ENCODE results near the gene HSDL1.
"Not testable (repeated sequence)": the region's sequence is repeated elsewhere in the genome, so short reads cannot be mapped to it uniquely, and the experiment has no call there.

HSDL1 gene

DNA sequence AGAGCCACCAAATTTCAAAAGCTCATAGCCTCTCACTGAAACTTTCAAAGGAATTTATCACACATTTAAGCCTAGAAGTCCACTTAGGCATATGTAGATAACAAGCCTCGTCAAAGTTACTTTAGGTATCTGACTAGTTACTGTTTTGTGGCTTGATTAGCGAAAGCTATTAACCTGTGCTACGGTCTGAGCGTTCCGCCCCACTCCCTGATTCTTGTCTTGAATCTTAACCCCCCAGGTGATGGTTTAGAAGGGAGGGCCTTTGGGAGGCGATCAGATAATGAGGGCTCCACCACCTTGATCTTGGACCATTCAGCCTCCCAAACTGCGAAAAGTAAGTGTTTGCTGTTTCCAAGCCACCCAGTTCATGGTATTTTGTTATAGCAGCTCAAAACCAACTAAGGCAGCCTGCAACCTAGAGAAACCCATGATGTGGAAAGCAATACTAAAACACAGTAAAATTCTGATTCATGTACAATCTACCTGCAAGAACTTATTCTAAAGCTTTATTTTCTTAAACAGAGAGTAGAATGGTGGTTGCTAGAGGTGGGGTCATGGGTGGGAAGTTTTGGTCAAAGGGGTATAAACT, 7.1 kb downstream of the HSDL1 start:
- no peak for DNase-seq

DNA sequence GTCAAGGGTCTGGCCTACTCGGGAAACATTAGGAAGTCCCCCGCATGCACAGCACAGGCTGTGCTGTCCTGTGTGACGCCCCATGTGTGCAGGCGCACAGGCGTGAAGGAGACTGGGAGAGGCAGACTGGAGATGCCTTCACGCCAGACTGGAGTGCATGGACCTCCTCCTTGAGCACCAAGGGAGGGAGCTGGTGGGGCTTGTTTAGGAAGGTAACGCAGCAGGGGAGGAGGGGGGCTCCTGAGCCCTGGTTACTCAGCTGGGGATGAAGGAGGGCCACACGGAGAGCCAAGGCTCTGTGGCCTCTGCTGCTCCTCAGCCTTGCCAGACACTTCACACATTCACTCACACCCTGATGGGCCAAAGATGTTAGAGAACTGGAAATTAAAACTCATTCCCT, 7.7 kb downstream of the HSDL1 start:
- DNase-seq, result no peak

DNA sequence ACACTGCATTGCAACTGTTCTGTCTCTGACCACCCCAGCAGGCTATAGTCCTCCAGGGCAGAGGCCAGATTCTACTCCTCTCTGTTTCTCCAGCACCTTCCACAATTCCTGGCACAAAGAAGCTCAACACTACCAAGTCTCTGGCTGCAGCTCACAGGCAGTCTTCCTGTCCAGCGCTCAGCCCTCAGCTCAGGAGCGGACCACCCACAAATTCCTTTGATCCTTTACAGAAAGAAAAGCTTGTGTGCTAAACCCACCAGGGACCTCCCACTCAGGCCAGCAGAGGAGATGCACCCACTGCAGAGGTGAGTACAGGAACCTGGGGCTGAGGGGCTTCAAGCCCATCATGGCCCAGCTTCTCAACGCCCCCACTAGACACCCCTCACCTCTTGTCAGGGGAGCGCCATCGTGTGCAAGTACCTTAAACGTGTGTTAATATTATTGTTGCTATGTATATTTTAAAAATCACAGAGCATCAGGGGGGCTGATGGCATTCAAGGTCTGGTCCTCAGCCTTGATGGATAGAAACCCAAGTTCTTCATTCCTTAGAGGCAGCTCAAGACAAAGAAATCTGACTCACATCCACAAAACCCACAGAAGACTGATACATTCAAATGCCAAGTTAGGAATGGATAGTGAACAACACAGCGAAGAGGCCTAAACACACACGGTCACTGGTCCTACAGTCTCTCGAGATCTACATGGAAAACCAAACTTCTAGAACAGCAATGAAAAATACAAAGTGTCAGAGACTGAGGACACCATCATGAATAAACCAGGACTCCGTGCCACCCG, 8.4 kb downstream of the HSDL1 start:
- DNase-seq, result no peak

DNA sequence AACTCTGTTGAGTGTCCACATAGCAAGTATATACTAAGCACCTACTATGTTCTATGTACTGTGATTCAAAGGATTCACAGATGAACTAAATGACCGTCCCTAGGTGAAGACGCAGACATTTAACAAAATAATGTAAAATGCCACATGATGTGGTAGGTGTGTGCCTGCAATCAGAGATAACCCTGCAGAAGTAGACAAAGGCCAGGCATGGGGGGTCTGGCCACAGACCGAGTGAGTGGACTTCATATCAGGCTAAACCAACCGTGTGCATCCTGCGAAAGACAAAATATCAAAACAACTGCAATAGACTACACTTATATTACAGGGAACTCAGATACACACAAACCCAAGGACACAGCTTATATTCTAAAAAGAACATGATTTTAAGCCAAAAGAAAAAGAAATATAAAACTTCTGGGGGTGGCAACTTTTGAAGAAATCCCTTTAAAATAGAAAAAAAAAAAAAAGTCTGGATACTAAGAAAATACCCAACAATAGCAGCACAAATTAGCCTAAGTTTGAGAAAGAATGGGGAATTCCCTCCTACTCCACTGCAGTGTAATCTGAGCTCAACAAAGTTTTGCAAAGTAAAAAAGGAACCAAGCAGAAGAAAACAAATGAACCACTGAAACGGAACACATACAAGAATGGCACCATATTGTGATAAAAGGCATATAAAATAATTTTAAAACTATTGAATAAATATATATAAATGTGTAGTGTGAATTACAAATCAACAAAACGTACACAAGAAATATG, 12.3 kb downstream of the HSDL1 start:
- DNase-seq, result no peak

DNA sequence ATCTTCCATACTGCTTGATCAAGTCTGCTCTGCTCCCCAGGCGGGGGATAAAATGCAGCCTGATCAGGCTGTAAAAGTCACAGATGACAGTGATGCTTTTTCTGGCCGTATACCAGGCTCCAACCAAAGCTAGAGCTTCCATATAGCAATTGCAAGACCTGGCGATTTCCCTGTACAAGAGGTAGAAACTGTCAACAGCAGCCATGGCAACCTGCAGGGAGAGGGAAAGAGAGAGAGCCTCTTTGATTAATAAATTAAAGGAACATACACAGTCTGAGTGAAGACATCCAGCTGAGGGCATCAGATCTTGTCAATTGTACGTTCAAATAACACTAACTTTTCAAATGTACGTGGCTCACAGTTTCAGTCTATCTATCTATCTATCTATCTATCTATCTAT, 13.9 kb downstream of the HSDL1 start:
- no peak for DNase-seq

DNA sequence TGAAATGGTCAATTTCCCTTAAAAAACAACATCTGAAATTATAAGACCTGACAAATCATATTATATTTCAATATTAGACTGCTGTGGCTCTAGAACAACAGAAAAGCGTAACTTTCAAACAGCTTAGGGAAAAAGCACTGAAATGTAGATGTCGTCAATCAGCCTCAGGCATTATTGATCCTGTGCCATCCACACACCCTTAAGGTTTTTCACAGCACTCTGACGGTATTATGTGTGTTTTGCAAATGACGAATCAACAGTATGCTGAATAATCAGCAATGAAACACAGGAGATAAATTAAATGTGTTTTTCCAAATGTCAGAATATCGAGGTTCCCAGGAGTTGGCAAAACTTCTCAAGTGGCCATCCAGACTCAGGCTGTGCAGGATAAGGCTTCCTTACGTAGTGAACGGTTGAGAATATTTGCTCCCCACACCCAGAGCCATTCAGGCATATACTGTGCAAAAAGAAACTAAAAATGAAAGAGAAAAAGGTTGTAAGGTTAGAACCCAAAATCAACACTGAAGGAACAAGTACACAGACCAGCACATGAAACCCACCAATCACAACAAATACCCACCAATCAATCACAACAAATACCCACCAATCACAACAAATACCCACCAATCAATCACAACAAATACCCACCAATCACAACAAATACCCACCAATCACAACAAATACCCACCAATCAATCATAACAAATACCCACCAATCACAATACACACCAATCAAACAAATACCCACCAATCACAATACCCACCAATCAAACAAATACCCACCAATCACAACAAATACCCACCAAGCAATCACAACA, 20.5 kb downstream of the HSDL1 start:
- no peak for DNase-seq

DNA sequence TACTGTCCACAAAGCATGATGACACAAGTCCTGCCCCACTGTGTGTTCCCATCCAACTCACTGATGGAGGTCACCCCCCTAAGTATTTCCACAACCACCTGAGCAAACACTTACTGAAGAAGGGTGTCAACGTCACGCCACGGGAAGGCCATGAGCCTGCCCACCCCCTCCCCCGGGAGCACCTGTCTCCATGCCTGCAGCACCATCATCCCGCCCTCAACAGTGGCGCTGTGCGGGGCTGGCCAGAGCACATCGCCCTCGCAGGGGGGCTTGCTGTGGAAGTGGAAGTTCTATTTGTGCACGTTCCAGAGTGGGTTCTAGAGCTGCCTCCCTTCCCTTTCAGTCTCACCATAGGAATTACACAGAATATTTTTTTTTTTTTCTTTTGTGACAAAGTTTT, 24.0 kb downstream of the HSDL1 start:
- peak; percentile 9 for DNase-seq

DNA sequence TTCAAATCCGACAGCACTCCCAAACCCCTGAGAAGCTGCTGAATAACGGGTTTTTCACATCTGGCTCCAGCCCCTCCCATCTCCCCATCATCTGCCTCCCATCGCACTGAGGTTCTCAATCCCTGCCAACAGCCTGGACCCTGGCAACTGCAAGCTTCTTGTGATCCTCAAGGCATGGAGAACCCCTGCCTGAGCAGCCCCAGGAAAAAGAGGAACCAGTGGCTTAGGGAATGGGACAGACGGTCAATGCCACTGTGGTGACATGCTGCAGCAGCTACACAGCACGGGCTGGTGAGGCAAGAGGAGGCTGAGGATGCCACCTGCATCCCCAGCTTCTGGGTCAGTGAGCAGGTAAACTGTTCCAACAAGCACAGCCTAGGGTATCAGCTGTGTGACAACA, 25.0 kb downstream of the HSDL1 start:
- DNase-seq, result no peak

DNA sequence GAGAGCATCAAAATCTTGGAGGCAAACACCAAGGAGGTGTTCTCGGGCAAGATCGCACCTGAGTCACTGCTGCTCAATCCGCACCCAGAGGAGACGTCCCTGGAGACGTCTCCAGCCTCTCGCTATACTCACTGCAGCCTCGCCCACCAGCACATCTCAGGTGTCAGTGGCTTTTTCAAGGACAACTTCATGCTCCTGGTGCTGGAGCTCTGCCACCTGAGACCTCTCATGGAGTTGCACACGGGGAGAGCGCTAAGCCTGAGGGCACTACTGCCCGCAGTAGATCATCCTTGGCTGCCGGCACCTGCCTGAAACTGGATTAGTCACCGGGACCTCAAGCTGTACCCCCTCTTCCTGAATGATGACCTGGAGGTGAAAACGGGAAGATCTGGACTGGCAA, 25.6 kb downstream of the HSDL1 start:
- DNase-seq, result no peak

DNA sequence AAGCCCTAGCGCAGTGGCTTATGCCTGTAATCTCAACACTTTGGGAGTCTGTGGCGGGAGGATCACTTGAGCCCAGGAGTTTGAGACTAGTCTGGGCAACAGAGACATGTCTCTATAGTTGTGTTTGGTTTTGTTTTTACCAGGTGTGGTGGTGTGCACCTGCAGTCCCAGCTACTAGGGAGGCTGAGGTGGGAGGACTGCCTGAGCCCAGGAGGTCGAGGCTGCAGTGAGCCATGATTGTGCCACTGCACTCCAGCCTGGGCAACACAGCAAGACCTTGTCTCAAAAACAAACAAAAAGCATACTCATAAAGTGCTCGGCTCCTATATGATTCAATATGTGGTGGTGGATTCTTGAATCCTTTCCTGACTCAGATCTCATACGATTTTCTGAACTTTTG, 26.7 kb downstream of the HSDL1 start:
- not testable (repeated sequence) for DNase-seq

DNA sequence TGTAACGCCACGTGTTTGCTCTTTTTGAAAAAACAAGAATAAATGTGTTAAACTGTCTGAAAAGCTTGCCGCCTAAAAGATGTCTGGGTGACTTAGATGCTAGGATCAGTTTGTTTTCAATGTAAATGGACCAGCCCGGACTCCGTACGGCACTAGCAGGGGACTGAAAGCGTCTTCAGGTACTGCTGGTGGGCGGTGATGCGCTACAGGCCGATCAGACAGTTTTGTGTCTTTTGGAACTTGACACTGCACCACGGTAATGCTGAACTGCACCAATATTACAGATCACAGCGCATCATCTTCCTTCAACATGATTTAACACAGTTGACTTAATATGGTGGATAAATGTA, 27.5 kb downstream of the HSDL1 start:
- DNase-seq, result no peak

DNA sequence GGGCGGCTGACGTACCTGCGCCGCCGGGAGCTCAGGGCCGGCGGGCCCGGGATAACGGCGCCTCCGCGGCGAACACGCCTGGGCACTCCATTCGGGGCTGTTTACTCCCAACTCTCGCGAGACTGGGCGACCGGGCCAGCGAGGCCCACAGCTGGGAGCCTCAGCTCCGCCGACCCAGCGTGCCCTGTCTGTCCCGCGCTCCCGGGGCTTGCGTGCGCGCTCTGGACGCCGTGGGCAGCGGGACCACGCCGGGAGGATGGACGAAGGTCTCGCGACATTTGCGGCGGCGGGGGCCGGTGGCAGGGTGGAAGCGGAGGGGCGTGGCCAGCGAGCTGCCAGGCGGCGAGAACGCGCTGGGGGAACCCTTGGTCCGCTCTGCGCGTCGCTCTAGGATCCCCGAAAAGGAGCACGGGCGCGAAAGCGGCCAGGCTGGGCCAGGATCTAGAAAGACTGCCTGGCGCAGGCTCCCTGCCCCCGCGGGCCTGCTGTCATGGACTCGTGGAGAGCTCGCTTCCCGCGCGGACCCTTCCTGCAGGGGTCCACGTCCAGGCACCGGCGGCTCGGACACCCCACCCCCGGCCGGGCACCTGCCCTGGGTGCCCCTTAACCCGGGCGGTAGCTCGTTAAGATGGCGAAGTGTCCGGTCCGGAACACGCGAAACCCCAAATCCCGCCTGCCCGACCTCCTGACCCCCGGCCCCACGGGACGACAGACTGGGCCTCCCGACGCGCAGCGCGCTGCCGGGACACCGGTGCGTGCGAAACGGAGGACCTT, 28.1 kb downstream of the HSDL1 start, which contains the start of gene MBTPS1:
TSS of gene MBTPS1 (minus strand) at position 223 of the 774 bp plus-strand sequence. CDS start 15,159 bp downstream, outside the sequence.
- DNase-seq, result peak; percentile 97

DNA sequence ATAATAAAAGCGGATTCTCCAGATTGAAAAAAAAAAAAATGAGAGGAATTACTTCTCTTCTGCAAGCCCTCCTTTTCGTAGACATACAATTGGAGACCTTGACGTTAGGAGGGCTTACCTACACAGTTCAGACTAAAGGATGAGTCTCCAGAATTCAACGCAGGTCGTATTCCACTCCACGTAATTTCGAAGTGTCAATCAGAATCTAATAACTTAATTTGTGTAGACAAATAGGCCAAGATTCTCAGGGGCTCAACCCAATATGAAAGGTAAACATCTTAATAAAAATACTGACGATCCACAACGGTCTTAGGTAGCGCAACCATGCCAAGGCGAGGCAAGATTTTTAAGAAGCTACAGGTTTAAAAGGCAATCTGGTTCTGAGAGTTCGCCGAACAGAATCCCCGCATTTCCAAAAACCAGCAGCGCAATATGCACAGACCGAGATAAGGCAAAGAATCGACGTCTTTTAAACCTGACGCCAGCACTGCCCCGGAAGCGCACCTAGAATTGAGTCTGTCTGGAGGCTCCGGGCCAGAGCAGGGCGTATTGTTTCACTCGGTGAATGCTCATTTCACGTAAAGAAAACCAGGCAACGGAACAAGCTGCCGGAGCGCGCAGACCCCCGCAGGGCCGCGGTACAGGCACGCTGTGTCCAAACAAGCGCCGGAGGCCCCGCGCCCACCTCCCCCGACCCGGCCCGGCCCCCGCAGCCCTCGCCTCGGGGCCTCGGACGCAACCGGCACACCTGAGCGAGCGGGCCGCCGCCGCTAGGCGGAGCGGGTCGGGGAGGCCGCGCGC, 28.9 kb downstream of the HSDL1 start:
- DNase-seq, result no peak

DNA sequence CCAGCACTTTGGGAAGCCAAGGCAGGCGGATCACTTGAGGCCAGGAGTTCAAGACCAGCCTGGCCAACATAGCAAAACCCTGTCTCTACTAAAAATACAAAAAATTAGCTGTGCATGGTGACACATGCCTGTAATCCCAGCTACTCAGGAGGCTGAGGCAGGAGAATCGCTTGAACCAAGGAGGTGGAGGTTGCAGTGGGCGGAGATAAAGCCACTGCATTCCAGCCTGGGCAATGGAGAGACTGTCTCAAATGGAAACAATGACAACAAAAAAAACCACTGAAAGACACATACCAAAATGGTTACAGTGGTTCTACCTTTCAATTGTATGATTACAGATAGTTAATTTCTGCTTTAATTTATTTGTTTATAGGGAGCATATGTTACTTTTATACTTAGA, 33.0 kb downstream of the HSDL1 start:
- not testable (repeated sequence) for DNase-seq

DNA sequence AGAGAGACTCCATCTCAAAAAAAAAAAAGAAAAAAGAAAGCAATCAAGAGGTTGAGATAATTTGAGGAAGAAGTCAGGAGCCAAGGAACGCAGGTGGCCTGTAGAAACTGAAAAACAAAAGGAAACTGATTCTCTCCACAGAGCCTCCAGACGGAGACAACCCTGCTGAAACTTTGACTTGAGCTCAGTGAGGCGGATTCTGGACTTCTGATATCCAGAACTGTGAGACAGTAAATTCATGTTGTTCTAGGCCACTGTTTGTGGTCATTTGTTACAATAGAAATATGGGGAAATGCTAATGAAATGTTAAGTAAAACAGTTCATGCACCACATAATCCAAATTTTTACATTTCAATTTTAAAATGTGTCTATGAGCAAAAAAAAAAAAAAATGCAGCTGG, 33.5 kb downstream of the HSDL1 start:
- DNase-seq, result no peak

DNA sequence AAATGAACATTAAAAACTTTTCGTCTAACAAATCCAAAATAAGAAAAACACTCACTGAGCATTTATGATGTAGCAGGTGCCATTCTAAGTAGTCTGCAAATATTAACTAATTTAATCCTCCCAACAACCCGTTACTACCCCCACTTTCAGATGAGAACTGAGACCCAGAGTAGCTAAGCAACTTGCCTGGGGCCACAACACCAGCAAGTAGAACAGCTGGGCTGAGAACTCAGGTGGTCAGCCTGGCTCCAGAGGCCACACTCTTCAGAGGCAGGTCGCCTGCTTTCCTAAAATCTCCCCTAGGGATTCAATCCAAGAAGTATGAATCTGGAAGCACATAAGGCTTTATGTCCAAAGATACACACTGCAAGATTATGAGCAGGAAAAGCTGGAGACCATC, 34.5 kb downstream of the HSDL1 start:
- no peak for DNase-seq

DNA sequence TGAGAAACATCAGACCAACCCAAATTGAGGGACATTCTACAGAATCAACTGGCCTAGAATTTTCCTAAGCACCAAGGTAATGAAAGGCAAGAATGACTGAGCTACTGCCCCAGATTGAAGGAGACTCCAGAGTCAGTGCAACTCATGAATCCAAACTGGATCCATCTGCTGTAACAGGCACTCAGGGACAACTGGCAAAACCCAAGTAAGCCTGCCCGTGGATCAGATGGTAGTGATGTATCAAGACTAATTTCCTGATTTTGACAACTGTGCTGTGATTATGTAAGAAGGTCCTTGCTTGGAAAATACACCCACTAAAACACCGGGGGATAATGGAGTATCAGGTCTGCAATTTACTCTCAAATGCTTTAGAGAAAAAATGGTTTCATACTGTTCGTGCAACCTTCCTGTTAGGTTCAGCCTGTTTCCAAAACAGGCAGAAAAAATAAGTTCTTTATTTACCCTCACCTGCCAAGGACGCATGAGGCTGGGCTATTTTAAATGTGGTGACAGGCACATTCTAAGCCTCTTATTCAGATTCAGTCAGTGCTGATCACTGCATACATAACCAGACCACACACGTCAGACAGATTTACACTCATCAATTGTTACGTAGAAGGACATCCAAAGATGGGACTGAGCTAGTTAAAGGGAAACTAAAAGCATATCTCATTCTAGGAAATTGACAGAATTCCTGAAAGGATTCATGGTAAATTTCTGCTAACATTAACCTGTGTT, 35.2 kb downstream of the HSDL1 start:
- no peak for DNase-seq

DNA sequence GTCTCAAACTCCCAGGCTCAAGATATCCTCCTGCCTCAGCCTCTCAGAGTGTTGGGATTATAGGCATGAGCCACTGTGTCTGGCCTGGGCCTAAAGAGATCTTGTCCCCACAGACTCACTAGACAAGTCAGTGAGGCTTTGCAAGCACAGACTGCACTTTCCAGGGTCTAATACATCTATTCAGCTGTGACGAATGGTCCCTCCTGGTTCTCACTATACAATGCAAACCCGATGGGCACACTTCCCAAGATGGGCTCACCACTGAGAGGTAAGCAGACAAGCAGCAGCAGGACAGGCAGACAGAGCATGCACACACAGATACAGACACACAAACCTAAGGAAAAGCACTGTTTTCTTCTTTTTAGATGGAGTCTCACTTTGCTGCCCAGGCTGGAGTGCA, 37.1 kb downstream of the HSDL1 start:
- DNase-seq, result no peak

DNA sequence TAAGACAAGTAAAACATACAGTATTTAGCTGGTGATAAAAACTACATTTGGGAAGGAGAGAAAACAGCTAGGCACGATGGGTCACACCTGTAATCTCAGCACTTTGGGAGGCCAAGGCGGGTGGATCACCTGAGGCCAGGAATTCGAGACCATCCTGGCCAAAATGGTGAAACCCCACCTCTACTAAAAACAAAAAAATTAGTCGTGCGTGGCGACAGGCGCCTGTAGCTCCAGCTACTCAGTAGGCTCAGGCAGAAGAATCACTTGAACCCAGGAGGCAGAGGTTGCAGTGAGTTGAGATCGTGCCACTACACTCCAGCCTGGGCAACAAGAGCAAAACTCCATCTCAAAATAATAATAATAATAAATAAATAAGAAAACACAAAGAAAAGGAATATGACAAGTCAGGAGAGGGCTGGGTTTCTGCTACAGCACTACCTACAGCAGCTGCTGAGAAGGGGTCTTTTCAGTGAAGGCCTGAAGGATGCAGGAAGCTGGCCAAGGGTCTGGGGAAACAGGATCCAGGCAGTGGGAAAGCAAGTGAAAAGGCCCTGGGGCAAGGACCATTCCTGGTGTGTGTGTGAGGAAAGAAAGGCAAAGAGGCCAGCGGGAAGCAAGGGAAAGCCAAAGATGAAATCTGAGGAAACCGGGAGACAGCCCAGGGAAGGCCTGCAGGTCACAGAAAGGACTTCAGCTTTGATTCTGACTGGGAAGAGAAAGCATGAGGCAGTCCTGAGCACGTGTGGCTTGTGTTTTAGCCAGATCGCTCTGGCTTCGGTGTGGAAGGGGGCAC, 38.8 kb downstream of the HSDL1 start:
- no peak for DNase-seq

DNA sequence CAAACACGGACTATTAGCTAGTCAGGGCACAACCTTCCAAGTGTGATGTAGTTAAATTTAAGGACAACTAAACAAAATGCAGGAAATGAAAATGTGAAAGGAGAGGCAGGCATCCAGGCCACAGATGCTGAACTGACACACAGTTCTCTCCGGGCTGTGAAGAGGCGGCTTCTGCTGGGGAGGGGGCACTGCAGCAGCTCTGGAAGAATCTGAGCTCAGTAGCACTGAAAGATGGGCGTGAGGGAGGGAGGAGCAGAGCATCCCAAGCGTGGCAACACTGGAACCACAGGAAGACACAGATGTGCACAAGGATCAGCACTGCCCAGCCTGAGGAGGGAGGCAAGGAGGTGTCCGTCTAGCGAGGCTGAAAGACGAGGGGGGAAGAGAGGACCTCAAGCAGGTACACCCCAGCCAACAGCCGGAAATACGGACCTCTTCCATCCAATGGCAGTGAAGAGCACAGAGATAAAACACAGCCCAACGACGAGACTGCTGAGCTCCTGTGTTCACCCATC, 39.6 kb downstream of the HSDL1 start:
- no peak for DNase-seq
